ENCODE measurements around the gene LRP2.

LRP2 gene

GRCh38 chr2:169178364-169178763 is 184.0 kb downstream of the LRP2 start:
- no peak overlapping the region for H3K27ac ChIP-seq (ENCODE audit: low read length)
- H3K9me3 ChIP-seq (ENCODE audit: control insufficient read depth, insufficient read depth, low read length): no peaks in the 10 kb centered on the region
- no CpG with 5 or more reads among the region's 5 CpGs for WGBS (ENCODE audit: insufficient coverage, insufficient read length)
- no peaks in the 10 kb centered on the region for H3K36me3 ChIP-seq (ENCODE audit: control insufficient read depth, insufficient read depth, low read length)
- H3K4me1 ChIP-seq (ENCODE audit: control insufficient read depth, insufficient read depth, low read length): no peaks in the 10 kb centered on the region
- no peak for DNase-seq (ENCODE audit: low read depth, low spot score)
- H3K27me3 ChIP-seq (ENCODE audit: control insufficient read depth, insufficient read depth, low read length): no peaks in the 10 kb centered on the region
- no peak overlapping the region for H3K4me3 ChIP-seq (ENCODE audit: low read length)

GRCh38 chr2:169175112-169175511 is 187.2 kb downstream of the LRP2 start:
- H3K4me1 ChIP-seq (ENCODE audit: control insufficient read depth, insufficient read depth, low read length): no peaks in the 10 kb centered on the region; the same call in 1 of the 2 replicates
- H3K36me3 ChIP-seq (ENCODE audit: control insufficient read depth, insufficient read depth, low read length): no peaks in the 10 kb centered on the region
- H3K27me3 ChIP-seq (ENCODE audit: control insufficient read depth, insufficient read depth, low read length): no peaks in the 10 kb centered on the region
- H3K4me3 ChIP-seq (ENCODE audit: low read length): no peak overlapping the region
- no peak overlapping the region for H3K27ac ChIP-seq (ENCODE audit: low read length)
- no CpG with 5 or more reads among the region's 10 CpGs for WGBS (ENCODE audit: insufficient coverage, insufficient read length)
- DNase-seq (ENCODE audit: low read depth, low spot score): no peak
- no peaks in the 10 kb centered on the region for H3K9me3 ChIP-seq (ENCODE audit: control insufficient read depth, insufficient read depth, low read length)

GRCh38 chr2:169173876-169174275 is 188.5 kb downstream of the LRP2 start:
- no peaks in the 10 kb centered on the region for H3K36me3 ChIP-seq (ENCODE audit: control insufficient read depth, insufficient read depth, low read length)
- WGBS (ENCODE audit: insufficient coverage, insufficient read length): no CpG with 5 or more reads among the region's 9 CpGs
- no peak for DNase-seq (ENCODE audit: low read depth, low spot score)
- H3K27me3 ChIP-seq (ENCODE audit: control insufficient read depth, insufficient read depth, low read length): no peaks in the 10 kb centered on the region
- no peak overlapping the region for H3K27ac ChIP-seq (ENCODE audit: low read length)
- no peak overlapping the region for H3K4me3 ChIP-seq (ENCODE audit: low read length)
- H3K4me1 ChIP-seq (ENCODE audit: control insufficient read depth, insufficient read depth, low read length): no peaks in the 10 kb centered on the region; the same call in 1 of the 2 replicates
- H3K9me3 ChIP-seq (ENCODE audit: control insufficient read depth, insufficient read depth, low read length): no peaks in the 10 kb centered on the region

GRCh38 chr2:169172914-169173313 is 189.4 kb downstream of the LRP2 start:
- DNase-seq (ENCODE audit: low read depth, low spot score): no peak
- no peaks in the 10 kb centered on the region; the same call in 1 of the 2 replicates for H3K4me1 ChIP-seq (ENCODE audit: control insufficient read depth, insufficient read depth, low read length)
- no peak overlapping the region for H3K4me3 ChIP-seq (ENCODE audit: low read length)
- H3K9me3 ChIP-seq (ENCODE audit: control insufficient read depth, insufficient read depth, low read length): no peaks in the 10 kb centered on the region
- no peaks in the 10 kb centered on the region for H3K27me3 ChIP-seq (ENCODE audit: control insufficient read depth, insufficient read depth, low read length)
- H3K36me3 ChIP-seq (ENCODE audit: control insufficient read depth, insufficient read depth, low read length): no peaks in the 10 kb centered on the region
- WGBS (ENCODE audit: insufficient coverage, insufficient read length): no CpG with 5 or more reads among the region's 2 CpGs
- no peak overlapping the region for H3K27ac ChIP-seq (ENCODE audit: low read length)

GRCh38 chr2:169172151-169172735 is 190.1 kb downstream of the LRP2 start:
- no peaks in the 10 kb centered on the region; the same call in 1 of the 2 replicates for H3K4me1 ChIP-seq (ENCODE audit: control insufficient read depth, insufficient read depth, low read length)
- no peak for DNase-seq (ENCODE audit: low read depth, low spot score)
- WGBS (ENCODE audit: insufficient coverage, insufficient read length): 100% methylated on average over 1 of the region's 2 CpGs
- no peaks in the 10 kb centered on the region for H3K27me3 ChIP-seq (ENCODE audit: control insufficient read depth, insufficient read depth, low read length)
- H3K27ac ChIP-seq (ENCODE audit: low read length): no peak overlapping the region
- no peak overlapping the region for H3K4me3 ChIP-seq (ENCODE audit: low read length)
- H3K36me3 ChIP-seq (ENCODE audit: control insufficient read depth, insufficient read depth, low read length): no peaks in the 10 kb centered on the region
- H3K9me3 ChIP-seq (ENCODE audit: control insufficient read depth, insufficient read depth, low read length): no peaks in the 10 kb centered on the region

- Histone ChIP-seq H3K9me3 (ENCODE audit: control insufficient read depth, insufficient read depth, low read length) (no peaks in the 10 kb centered on the region), H3K4me1 (ENCODE audit: control insufficient read depth, insufficient read depth, low read length) (no peaks in the 10 kb centered on the region), H3K36me3 (ENCODE audit: control insufficient read depth, insufficient read depth, low read length) (no peaks in the 10 kb centered on the region), H3K27me3 (ENCODE audit: control insufficient read depth, insufficient read depth, low read length) (no peaks in the 10 kb centered on the region), H3K27ac (ENCODE audit: low read length) (no peak overlapping the region), H3K4me3 (ENCODE audit: low read length) (no peak overlapping the region)
- no CpG with 5 or more reads among the region's 3 CpGs for WGBS (ENCODE audit: insufficient coverage, insufficient read length)
- no peak for DNase-seq (ENCODE audit: low read depth, low spot score)
Observed at GRCh38 chr2:169165791-169166190, 196.5 kb downstream of the LRP2 start.

- Histone ChIP-seq H3K4me3 (ENCODE audit: low read length) (no peak overlapping the region), H3K27me3 (ENCODE audit: control insufficient read depth, insufficient read depth, low read length) (no peaks in the 10 kb centered on the region), H3K4me1 (ENCODE audit: control insufficient read depth, insufficient read depth, low read length) (no peaks in the 10 kb centered on the region), H3K27ac (ENCODE audit: low read length) (no peak overlapping the region), H3K9me3 (ENCODE audit: control insufficient read depth, insufficient read depth, low read length) (no peaks in the 10 kb centered on the region), H3K36me3 (ENCODE audit: control insufficient read depth, insufficient read depth, low read length) (no peaks in the 10 kb centered on the region)
- no peak for DNase-seq (ENCODE audit: low read depth, low spot score)
- WGBS (ENCODE audit: insufficient coverage, insufficient read length): no CpG with 5 or more reads among the region's 2 CpGs
Observed at GRCh38 chr2:169164311-169164710, 198.0 kb downstream of the LRP2 start.

GRCh38 chr2:169162613-169163012 is 199.7 kb downstream of the LRP2 start:
- no CpG with 5 or more reads among the region's 4 CpGs for WGBS (ENCODE audit: insufficient coverage, insufficient read length)

GRCh38 chr2:169160926-169161481 is 201.3 kb downstream of the LRP2 start:
- no peak for DNase-seq (ENCODE audit: low read depth, low spot score)
- H3K9me3 ChIP-seq (ENCODE audit: control insufficient read depth, insufficient read depth, low read length): no peaks in the 10 kb centered on the region
- no peaks in the 10 kb centered on the region for H3K27me3 ChIP-seq (ENCODE audit: control insufficient read depth, insufficient read depth, low read length)
- no peaks in the 10 kb centered on the region for H3K4me1 ChIP-seq (ENCODE audit: control insufficient read depth, insufficient read depth, low read length)
- no peaks in the 10 kb centered on the region for H3K36me3 ChIP-seq (ENCODE audit: control insufficient read depth, insufficient read depth, low read length)
- no peak overlapping the region for H3K4me3 ChIP-seq (ENCODE audit: low read length)
- no CpG with 5 or more reads among the region's 2 CpGs for WGBS (ENCODE audit: insufficient coverage, insufficient read length)
- H3K27ac ChIP-seq (ENCODE audit: low read length): no peak overlapping the region

More at GRCh38 chr2:169162613-169163012, 199.7 kb downstream of the LRP2 start:
- no peaks in the 10 kb centered on the region for H3K9me3 ChIP-seq (ENCODE audit: control insufficient read depth, insufficient read depth, low read length)
- no peak for DNase-seq (ENCODE audit: low read depth, low spot score)
- H3K27me3 ChIP-seq (ENCODE audit: control insufficient read depth, insufficient read depth, low read length): no peaks in the 10 kb centered on the region
- no peak overlapping the region for H3K4me3 ChIP-seq (ENCODE audit: low read length)
- H3K27ac ChIP-seq (ENCODE audit: low read length): no peak overlapping the region
- H3K4me1 ChIP-seq (ENCODE audit: control insufficient read depth, insufficient read depth, low read length): no peaks in the 10 kb centered on the region
- no peaks in the 10 kb centered on the region for H3K36me3 ChIP-seq (ENCODE audit: control insufficient read depth, insufficient read depth, low read length)

- no peaks in the 10 kb centered on the region for H3K27me3 ChIP-seq (ENCODE audit: control insufficient read depth, insufficient read depth, low read length)
- no peaks in the 10 kb centered on the region for H3K9me3 ChIP-seq (ENCODE audit: control insufficient read depth, insufficient read depth, low read length)
- DNase-seq (ENCODE audit: low read depth, low spot score): no peak
- no peaks in the 10 kb centered on the region for H3K4me1 ChIP-seq (ENCODE audit: control insufficient read depth, insufficient read depth, low read length)
- no peak overlapping the region for H3K4me3 ChIP-seq (ENCODE audit: low read length)
- no peak overlapping the region for H3K27ac ChIP-seq (ENCODE audit: low read length)
- WGBS (ENCODE audit: insufficient coverage, insufficient read length): no CpG with 5 or more reads among the region's 2 CpGs
- no peaks in the 10 kb centered on the region for H3K36me3 ChIP-seq (ENCODE audit: control insufficient read depth, insufficient read depth, low read length)
Observed at GRCh38 chr2:169159686-169160085, 202.6 kb downstream of the LRP2 start.

- DNase-seq (ENCODE audit: low read depth, low spot score): no peak
- Histone ChIP-seq H3K9me3 (ENCODE audit: control insufficient read depth, insufficient read depth, low read length) (no peaks in the 10 kb centered on the region), H3K36me3 (ENCODE audit: control insufficient read depth, insufficient read depth, low read length) (no peaks in the 10 kb centered on the region), H3K27me3 (ENCODE audit: control insufficient read depth, insufficient read depth, low read length) (no peaks in the 10 kb centered on the region), H3K4me1 (ENCODE audit: control insufficient read depth, insufficient read depth, low read length) (no peaks in the 10 kb centered on the region), H3K4me3 (ENCODE audit: low read length) (no peak overlapping the region), H3K27ac (ENCODE audit: low read length) (no peak overlapping the region)
- no CpG with 5 or more reads among the region's 1 CpG for WGBS (ENCODE audit: insufficient coverage, insufficient read length)
Observed at GRCh38 chr2:169158874-169159273, 203.5 kb downstream of the LRP2 start.
